HG03159 (cell line): ENCODE measurements around the gene TP53AIP1.
"Not testable (repeated sequence)": the region's sequence is repeated elsewhere in the genome, so short reads cannot be mapped to it uniquely, and the experiment has no call there.

Experiments
- ATAC-seq: cut with Tn5 transposase; IDR thresholded peaks from one replicate; pipeline ENCODE4 v1.9.1; 2021; ENCODE audit warnings: mild to moderate bottlenecking, moderate library complexity; ENCODE audit not compliant: unreplicated experiment

TP53AIP1 gene

GRCh38 chr11:128926437-128927107 is 16.1 kb downstream of the TP53AIP1 start:
- no peak for ATAC-seq

- ATAC-seq: no peak
Observed at GRCh38 chr11:128926000-128926399, 16.7 kb downstream of the TP53AIP1 start.

GRCh38 chr11:128925250-128925600 is 17.4 kb downstream of the TP53AIP1 start:
- no peak for ATAC-seq

GRCh38 chr11:128924510-128925249 is 18.0 kb downstream of the TP53AIP1 start:
- no peak for ATAC-seq

- ATAC-seq: no peak
Observed at GRCh38 chr11:128924104-128924503, 18.6 kb downstream of the TP53AIP1 start.

GRCh38 chr11:128921793-128922192 is 20.9 kb downstream of the TP53AIP1 start:
- ATAC-seq: no peak

GRCh38 chr11:128920666-128921065 is 22.0 kb downstream of the TP53AIP1 start:
- ATAC-seq: no peak

- ATAC-seq: not testable (repeated sequence)
Observed at GRCh38 chr11:128919635-128920034, 23.0 kb downstream of the TP53AIP1 start.

GRCh38 chr11:128919216-128919615 is 23.5 kb downstream of the TP53AIP1 start:
- no peak for ATAC-seq

- no peak for ATAC-seq
Observed at GRCh38 chr11:128917144-128917724, 25.4 kb downstream of the TP53AIP1 start.

GRCh38 chr11:128916681-128917080 is 26.0 kb downstream of the TP53AIP1 start:
- ATAC-seq: no peak

GRCh38 chr11:128916037-128916572 is 26.6 kb downstream of the TP53AIP1 start:
- ATAC-seq: no peak

GRCh38 chr11:128915149-128915521 is 27.5 kb downstream of the TP53AIP1 start:
- no peak for ATAC-seq

- ATAC-seq: no peak
Observed at GRCh38 chr11:128914216-128915148, 28.2 kb downstream of the TP53AIP1 start.

- no peak for ATAC-seq
Observed at GRCh38 chr11:128913806-128914205, 28.9 kb downstream of the TP53AIP1 start.

- no peak for ATAC-seq
Observed at GRCh38 chr11:128911701-128912100, 31.0 kb downstream of the TP53AIP1 start.

- ATAC-seq: no peak
Observed at GRCh38 chr11:128911239-128911638, 31.4 kb downstream of the TP53AIP1 start.

- no peak for ATAC-seq
Observed at GRCh38 chr11:128910576-128910975, 32.1 kb downstream of the TP53AIP1 start.

- no peak for ATAC-seq
Observed at GRCh38 chr11:128909438-128910125, 33.1 kb downstream of the TP53AIP1 start.
